ENCODE data around the gene SARS2.

The SARS2 gene

DNA sequence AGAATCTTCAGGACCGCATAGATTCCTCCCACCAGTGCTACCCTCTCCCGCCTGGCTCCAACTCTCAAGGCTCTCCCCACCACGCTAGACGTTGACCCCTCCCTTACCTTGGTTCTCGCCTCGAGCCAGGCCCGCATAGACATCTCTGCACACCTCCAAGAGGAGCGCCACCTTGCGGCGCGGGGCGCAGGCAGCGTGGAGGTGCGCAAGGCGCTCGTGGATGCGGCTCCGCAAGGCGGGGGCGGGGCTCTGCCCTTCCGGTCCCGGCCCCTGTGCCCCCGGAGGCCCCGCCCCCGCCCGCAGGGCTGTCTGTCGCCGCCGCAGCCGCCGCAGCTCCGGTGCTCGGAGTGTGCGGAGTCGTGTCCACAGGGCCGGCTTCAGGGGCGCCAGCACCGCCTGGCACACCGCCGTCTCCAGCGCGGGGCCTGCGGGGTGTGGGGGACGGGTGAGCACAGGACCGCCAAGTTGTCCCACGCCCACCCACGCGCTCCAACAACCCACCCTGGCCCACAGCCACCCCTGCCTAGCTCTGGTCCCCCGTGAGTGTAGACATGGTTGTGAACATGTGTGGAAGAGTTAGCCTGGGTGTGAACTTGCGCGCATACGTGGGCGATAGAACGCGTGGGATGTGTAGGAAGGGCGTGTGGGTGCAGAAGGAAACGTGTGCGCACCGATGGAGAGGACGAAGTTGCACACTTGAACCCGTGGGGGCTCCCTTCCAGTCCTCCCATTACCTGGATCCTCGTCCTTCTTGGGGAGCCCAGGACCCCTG, 60.5 kb downstream of the SARS2 start:
- DNase-seq (ENCODE audit: low read depth, low spot score) = no peak
- H3K27ac ChIP-seq = no peak overlapping the region

DNA sequence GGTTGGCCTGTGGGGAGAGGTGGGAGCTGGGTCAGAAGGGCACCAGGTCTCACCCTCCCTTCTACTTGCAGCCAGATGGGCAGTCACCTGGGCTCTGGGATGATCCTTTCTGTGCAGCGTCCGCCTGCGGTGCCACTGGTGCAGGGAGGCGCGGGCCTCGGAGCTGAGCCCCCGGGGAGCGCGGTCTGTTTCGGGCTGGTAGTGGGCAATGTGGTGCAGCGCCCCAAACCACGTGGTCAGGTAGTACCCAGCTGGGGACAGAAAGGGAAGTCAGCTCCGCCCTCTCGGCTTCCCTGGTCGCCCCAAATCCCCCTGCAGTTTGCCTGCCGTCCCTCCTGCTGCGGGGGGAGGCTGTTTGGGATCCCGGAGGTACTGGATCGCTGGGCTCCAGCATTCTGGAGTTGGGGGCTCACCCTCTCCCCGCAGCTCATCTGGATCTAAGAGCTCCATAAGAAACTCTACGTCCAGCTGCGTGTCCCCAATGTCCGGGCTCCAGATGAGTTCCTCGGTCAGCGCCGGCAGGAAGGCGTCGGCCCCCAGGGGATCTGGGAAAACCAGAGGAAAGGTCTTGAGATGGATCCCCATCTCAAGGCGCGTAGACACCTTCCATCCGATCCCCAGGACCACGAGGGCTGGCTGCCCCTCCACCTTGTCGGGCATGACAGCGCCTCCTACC, 61.3 kb downstream of the SARS2 start:
- no peak for DNase-seq (ENCODE audit: low read depth, low spot score)

DNA sequence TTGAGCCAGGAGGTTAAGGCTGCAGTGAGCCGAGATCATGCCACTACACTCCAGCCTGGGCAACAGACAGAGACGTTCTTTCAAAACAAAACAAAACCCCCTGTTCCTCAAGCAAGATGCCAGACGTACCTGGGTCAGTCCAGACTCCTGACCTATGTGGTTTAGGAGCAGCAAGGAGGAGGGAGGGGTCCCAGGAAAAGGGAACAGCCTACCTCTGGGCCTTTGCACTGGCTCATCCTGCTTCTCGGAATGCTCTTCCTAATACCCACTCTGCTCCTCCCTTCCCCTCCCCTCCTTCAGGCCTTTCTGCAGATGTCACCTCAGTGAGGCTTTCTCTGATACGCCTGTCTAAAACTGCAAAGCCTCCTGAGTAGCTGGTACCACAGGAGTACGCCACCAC, 62.0 kb downstream of the SARS2 start:
- DNase-seq (ENCODE audit: low read depth, low spot score) = no peak
- no peak overlapping the region for H3K27ac ChIP-seq

More for the DNA sequence above, 61.3 kb downstream of the SARS2 start:
- no peak overlapping the region for H3K27ac ChIP-seq

DNA sequence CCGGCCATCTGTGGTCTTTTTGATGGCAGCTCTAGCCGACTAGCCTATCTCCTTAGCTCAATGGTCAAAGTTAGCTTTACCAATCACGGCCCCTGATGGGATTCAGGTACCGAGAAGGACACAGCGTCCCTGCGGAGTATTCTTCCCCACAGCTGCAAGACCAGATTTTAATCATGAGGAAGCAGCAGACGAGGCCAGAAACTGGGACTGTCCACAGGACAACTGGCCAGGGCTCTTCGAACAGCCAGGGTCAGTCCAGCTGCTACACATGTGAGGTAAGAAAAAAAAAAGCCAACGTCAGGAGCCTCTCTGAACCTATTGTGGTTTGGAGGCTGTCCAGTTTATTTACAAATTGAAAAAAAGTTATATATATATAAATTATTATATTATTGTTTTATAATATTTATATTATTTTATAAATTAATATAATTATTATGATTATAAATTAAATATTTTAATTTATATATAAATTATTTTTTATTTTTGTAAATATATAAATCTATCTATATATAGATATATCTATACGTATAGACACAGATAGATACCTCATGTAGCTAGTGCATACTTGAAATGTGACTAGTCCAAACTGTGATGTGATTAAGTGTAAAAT, 63.3 kb downstream of the SARS2 start:
- H3K27ac ChIP-seq = no peak overlapping the region

More for the DNA sequence above, 63.3 kb downstream of the SARS2 start:
- no peak for DNase-seq (ENCODE audit: low read depth, low spot score)

Data from epithelial cell of prostate (primary cell).